ENCODE measurements around the gene MARK3.
A peak's percentile ranks its signal among the peaks of the same experiment; 100 is the strongest.
"Not testable (repeated sequence)": the region's sequence is repeated elsewhere in the genome, so short reads cannot be mapped to it uniquely, and the experiment has no call there.

Gene MARK3

GRCh38 chr14:103504991-103505565, 119.9 kb downstream of the MARK3 start:
- Mint-ChIP-seq H3K9me3 (no peaks in the 10 kb centered on the region), H3K27me3 (ENCODE audit: low read depth) (no peaks in the 10 kb centered on the region), H3K4me1 (peaks cover 3% of the 10 kb centered on the region), H3K36me3 (ENCODE audit: low read depth) (peaks cover 66% of the 10 kb centered on the region), H3K4me3 (no peak overlapping the region), H3K27ac (peak overlapping the region in 1 of 3 experiments; percentile 17)
- TF ChIP-seq CTCF (IDR thresholded peaks at IDR 0.05; ENCODE audit: unreplicated experiment in 3 of 3), result no peak

- peaks cover 62% of the 10 kb centered on the region for H3K36me3 Mint-ChIP-seq (ENCODE audit: low read depth)
- no peak overlapping the region for H3K27ac Mint-ChIP-seq
- H3K27me3 Mint-ChIP-seq (ENCODE audit: low read depth), result no peaks in the 10 kb centered on the region
- TF ChIP-seq CTCF (IDR thresholded peaks at IDR 0.05; ENCODE audit: unreplicated experiment in 3 of 3), result no peak
- H3K4me1 Mint-ChIP-seq, result peaks cover 4% of the 10 kb centered on the region
- H3K9me3 Mint-ChIP-seq, result no peaks in the 10 kb centered on the region
- H3K4me3 Mint-ChIP-seq, result no peak overlapping the region
These were observed 122.5 kb downstream of the MARK3 start for GRCh38 chr14:103507751-103508150.

DNA sequence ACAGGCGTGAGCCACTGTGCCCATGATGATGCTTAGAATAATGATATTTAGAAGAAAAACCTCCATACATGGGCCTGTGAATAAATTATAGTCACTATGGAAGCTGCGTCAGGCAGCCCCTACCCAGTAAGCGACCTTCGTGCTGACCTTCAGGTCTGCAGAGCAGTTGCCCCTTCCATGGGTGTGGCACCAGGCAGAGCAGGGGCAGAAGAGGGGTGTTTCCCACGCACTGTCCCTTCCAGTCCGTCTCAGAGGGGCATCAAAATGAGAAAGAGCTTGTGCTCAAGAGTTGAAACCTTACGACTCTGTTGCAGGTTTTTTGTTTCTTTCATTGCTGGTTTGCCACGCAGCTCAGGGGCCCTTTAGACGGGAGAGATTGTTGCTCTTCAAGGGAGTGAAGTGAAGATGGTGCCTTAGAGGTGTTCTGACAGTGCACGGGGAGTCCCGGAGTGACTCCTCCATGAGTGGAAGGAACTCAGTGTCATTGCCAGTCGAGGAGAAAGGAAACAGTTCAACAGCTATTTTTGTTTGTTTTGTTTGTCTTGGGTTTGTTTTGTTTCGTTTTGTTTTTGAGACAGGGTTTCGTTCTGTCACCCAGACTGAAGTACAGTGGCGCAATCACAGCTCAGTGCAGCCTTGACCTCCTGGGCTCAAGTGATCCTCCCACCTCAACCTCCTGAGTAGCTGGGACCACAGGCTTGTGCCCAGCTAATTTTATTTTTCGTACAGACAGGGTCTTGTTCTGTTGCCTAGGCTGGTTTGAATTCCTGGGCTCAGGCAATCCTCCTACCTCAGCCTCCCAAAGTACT, 123.5 kb downstream of the MARK3 start:
- no peaks in the 10 kb centered on the region for H3K9me3 Mint-ChIP-seq
- H3K27me3 Mint-ChIP-seq (ENCODE audit: low read depth), result no peaks in the 10 kb centered on the region
- no peak overlapping the region for H3K4me3 Mint-ChIP-seq
- H3K36me3 Mint-ChIP-seq (ENCODE audit: low read depth), result peaks cover 56% of the 10 kb centered on the region
- no peak for TF ChIP-seq CTCF (IDR thresholded peaks at IDR 0.05; ENCODE audit: unreplicated experiment in 3 of 3)
- H3K27ac Mint-ChIP-seq, result no peak overlapping the region
- H3K4me1 Mint-ChIP-seq, result peaks cover 9% of the 10 kb centered on the region

DNA sequence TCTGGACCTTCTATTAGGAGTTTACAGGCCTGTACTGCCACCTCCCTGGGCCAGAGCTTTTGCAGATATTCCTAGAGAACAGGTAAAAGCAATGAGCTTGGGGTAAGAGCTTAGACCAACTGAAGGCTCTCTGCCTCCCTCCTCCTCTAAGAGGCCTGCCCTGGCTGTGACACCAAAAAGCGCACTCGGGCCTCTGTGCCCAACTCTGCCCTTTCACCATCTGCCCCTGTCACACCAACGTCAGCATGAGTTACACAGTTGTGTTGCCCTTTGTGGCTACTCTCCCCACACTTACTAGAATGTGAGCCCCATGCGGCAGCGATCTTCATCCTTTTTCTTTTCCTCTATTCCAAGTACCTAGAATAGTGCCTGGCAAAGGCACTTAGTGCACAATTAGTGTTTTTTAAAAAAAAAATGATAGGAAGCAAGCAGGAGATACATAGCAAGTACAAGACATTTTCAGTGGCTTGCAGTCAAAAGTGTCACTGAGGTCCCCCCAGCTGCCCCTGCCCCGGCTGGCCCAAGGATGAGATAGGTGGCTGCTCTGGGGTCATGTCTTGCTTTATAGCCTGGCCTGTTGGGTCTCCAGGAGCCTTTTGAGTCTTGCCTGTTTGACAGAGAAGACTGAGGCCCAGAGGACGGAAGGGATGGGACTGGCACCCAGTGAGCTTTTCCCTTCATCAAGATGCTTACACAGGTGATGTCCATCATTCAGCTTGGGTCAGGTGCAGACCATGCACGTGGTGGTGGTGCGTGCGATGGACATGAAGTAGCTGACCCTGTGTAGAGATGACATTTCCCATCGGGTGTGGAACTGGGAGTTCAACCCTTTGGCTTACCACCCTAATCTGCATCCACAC, 124.9 kb downstream of the MARK3 start:
- H3K9me3 Mint-ChIP-seq, result no peaks in the 10 kb centered on the region
- H3K27ac Mint-ChIP-seq, result no peak overlapping the region
- no peaks in the 10 kb centered on the region for H3K27me3 Mint-ChIP-seq (ENCODE audit: low read depth)
- H3K4me1 Mint-ChIP-seq, result peaks cover 9% of the 10 kb centered on the region
- H3K4me3 Mint-ChIP-seq, result no peak overlapping the region
- peaks cover 46% of the 10 kb centered on the region for H3K36me3 Mint-ChIP-seq (ENCODE audit: low read depth)
- TF ChIP-seq CTCF (IDR thresholded peaks at IDR 0.05; ENCODE audit: unreplicated experiment in 3 of 3), result no peak

DNA sequence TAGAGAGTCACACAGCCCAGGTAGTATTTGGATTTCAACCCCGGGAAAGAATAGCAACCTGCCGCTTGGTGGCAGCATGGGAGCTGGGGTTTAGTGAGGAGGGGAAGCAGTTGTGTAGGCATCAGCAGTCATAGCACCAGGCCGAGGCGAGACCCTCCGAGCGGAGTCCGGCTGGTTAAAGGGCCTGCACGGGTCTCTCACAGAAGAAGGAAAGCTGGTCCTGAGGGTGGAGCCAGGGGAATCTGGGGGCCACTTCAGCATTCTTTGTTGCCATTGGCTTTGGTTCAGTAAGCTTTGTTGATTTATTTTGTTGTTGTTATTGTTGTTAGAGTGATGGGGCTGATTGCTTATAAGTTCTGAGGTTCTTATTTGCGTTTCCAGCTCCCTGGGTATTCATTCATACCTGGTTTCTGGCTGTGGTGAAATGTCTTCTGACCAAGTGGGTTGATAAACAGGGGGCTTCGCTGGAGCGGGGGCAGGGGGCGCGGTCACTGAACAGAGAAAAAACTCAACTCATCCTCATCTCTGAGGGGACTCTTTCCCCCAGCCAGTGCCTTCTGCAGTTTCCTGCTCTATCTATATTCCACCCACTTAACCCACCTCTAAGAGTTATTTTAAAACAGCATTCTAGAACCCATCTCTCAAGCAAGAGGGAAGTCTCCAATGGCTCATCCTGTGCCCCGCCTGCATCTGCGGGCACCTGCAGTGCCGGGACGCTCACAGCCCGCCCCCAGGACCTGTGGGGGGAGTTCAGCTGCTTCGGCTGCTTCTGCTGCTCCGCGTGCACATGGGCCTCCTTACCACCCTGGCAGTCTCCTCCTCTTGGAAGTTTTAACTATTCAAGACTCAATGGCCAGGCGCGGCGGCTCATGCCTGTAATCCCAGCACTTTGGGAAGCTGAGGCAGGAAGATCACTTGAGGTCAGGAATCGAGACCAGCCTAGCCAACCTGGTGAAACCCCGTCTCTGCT, 125.8 kb downstream of the MARK3 start:
- H3K4me3 Mint-ChIP-seq, result no peak overlapping the region
- no peak overlapping the region for H3K27ac Mint-ChIP-seq
- no peak for TF ChIP-seq CTCF (IDR thresholded peaks at IDR 0.05; ENCODE audit: unreplicated experiment in 3 of 3)
- H3K9me3 Mint-ChIP-seq, result no peaks in the 10 kb centered on the region
- H3K36me3 Mint-ChIP-seq (ENCODE audit: low read depth), result peaks cover 37% of the 10 kb centered on the region
- H3K4me1 Mint-ChIP-seq, result peaks cover 9% of the 10 kb centered on the region
- H3K27me3 Mint-ChIP-seq (ENCODE audit: low read depth), result no peaks in the 10 kb centered on the region

DNA sequence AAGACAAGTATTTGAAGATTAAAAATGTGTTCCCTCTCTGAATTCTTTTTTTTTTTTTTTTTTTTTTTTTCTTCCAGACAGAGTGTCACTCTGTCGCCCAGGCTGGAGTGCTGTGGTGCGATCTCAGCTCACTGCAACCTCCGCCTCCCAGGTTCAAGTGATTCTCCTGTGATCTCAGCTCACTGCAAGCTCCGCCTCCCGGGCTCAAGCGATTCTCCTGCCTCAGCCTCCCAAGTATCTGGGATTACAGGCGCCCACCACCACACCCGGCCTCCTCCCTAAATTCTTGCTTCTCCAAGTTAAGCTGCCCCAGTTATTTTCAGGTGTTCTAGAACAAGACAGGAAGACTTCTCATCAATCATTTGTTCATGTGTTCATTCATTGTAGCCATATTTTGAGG, 127.0 kb downstream of the MARK3 start:
- H3K27me3 Mint-ChIP-seq (ENCODE audit: low read depth); H3K9me3 Mint-ChIP-seq; H3K4me3 Mint-ChIP-seq: not testable (repeated sequence)
- peak overlapping the region in 2 of 3 experiments; percentile 41 to 80 for H3K27ac Mint-ChIP-seq
- H3K36me3 Mint-ChIP-seq (ENCODE audit: low read depth), result peaks cover 30% of the 10 kb centered on the region
- H3K4me1 Mint-ChIP-seq, result peaks cover 19% of the 10 kb centered on the region

All from nephron (organoid).